ENCODE results near the gene TMEM245.

GRCh38 chr9:109014608-109015280 is 105.0 kb downstream of the TMEM245 start:
- TF ChIP-seq CTCF (IDR thresholded peaks at IDR 0.05) (no peak), POLR2A (IDR thresholded peaks at IDR 0.05) (peak in 1 of 2 donors; percentile 23)
